Astrocyte of the cerebellum (primary cell): ENCODE measurements around the gene LIMS2.

Source experiments
- DNase-seq: peaks from one replicate; pipeline ENCODE4 v3.0.0-alpha.2; 2011; ENCODE audit warnings: low read depth
- H3K4me3 ChIP-seq: 2 replicates; pipeline ENCODE4 v1.5.1; 2011; ENCODE audit warnings: mild to moderate bottlenecking, low read depth, low read length, moderate library complexity
- in situ Hi-C: cut with HindIII; loops from 2 replicates; pipeline ENCODE4 v1.10.0; 2017; ENCODE audit warnings: low sequenced_read_pairs
- TF ChIP-seq, protein P1 (sequence below): IDR thresholded peaks from 2 replicates; pipeline ENCODE4 v1.5.1; 2012; ENCODE audit warnings: low read length, low read depth, moderate library complexity, mild to moderate bottlenecking; ENCODE audit errors: missing control alignments

The LIMS2 gene

DNA sequence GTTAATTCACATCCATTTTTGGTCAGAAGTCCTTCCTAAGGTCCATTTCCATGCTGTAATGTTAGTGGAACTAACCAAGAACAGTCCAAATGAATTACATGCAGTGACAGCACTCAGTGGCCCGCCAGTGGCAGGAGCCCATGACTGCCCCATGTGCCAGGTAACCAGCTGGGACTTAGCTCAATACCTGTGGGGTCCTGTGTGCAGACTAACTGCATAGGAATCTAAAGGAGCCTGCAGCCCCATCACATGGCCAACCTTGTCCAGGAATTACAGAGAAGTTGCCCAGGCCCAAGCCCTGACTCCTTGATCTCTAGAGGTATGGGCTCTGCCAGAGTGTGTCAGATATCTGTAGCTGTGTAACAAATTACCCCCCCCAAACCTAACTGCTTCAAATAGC lies 64.8 kb downstream of the LIMS2 start:
- TF ChIP-seq, protein P1, sequence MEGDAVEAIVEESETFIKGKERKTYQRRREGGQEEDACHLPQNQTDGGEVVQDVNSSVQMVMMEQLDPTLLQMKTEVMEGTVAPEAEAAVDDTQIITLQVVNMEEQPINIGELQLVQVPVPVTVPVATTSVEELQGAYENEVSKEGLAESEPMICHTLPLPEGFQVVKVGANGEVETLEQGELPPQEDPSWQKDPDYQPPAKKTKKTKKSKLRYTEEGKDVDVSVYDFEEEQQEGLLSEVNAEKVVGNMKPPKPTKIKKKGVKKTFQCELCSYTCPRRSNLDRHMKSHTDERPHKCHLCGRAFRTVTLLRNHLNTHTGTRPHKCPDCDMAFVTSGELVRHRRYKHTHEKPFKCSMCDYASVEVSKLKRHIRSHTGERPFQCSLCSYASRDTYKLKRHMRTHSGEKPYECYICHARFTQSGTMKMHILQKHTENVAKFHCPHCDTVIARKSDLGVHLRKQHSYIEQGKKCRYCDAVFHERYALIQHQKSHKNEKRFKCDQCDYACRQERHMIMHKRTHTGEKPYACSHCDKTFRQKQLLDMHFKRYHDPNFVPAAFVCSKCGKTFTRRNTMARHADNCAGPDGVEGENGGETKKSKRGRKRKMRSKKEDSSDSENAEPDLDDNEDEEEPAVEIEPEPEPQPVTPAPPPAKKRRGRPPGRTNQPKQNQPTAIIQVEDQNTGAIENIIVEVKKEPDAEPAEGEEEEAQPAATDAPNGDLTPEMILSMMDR, result no peak

DNA sequence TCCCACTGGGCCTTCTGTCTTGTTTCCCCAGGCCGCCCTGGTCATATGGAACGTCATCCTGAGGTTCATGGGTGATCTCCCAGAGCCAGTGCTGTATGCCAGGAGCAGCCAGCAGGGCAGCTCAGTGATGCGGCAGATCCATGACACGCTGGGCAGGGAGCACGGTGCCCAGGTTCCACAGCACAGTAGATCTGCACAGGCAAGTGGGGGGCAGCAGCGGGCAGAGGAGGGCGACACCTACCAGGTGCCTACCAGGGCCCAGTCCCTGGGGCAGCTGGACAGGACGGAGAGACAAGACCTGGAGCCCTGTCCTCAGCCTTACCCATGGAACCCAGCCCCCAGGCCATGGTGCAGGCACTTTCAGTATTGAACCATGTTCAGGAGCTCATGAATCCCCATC lies 65.5 kb downstream of the LIMS2 start:
- H3K4me3 ChIP-seq, result no peak overlapping the region
- TF ChIP-seq, protein P1, result no peak
- in situ Hi-C loops, result no loop called here
- no peak for DNase-seq

More for the DNA sequence above, 64.8 kb downstream of the LIMS2 start:
- in situ Hi-C loops, result no loop called here
- no peak overlapping the region for H3K4me3 ChIP-seq
- DNase-seq, result no peak

DNA sequence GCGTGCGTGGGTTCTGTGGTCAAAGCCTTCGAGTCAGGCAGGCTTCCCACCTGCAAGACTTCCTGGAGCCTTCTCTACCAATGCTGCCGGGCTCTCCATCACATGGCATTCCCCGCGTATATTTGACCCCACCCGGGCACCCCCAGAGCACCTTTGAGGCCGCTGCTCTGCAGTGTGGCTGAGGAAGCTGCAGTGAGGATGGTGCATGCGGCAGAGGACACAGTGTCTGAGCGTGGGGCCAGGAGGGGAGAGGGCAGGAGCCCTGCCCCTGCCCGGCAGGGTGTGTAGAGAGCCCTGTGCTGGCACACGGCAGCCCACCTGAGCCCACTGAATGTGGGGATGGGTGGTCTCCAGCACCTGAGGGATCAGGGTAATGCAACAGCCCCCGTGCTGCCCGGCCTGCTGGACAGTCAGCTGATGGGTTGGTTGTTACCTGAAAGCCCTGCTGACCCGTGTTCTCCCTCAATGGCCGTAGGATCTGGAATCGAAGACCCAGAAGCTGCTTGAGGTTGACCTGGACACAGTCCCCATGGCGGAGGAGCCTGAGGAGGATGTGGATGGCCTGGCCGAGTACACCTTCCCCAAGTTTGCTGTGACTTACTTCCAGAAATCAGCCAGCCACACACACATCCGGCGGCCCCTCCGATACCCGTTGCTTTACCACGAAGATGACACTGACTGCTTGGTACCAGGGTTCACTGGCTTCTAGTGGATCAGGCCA lies 66.1 kb downstream of the LIMS2 start:
- TF ChIP-seq, protein P1, result no peak
- no peak for DNase-seq
- no peak overlapping the region for H3K4me3 ChIP-seq
- in situ Hi-C loops, result no loop called here

- no peak overlapping the region for H3K4me3 ChIP-seq
- DNase-seq, result no peak
- in situ Hi-C loops, result no loop called here
- TF ChIP-seq, protein P1, result no peak
Measured at GRCh38 chr2:127608061-127609030, 67.0 kb downstream of the LIMS2 start.

DNA sequence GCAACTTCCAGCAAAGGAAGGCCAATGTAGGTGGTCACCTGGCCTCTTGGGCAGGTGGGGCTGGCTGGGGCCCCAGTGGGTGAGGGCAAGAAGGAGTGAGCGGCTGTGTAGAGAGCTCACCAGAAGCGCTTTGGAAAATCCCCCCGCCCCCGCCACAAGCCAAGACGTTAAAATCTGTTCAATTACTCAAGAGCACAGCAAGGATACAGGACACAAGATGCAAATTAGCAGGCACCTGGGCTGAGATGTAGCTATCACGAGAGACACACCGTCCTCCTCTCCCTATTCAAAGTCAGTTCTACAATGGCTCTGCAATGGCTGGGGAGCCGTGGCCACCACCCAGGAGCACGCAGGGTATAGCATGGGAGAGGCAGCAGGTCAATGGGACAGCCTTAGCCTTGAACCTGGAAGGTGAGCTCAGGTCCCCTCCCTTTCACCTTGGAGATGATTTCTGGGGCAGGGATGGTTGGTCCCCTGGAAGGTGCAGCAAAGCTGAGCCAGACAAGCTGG lies 67.9 kb downstream of the LIMS2 start:
- in situ Hi-C loops, result no loop called here
- H3K4me3 ChIP-seq, result no peak overlapping the region
- no peak for DNase-seq
- TF ChIP-seq, protein P1, result no peak

GRCh38 chr2:127606625-127607398 lies 68.5 kb downstream of the LIMS2 start:
- no peak for DNase-seq
- H3K4me3 ChIP-seq, result no peak overlapping the region
- in situ Hi-C loops, result no loop called here
- TF ChIP-seq, protein P1, result no peak
